CD4-positive, CD25-positive, alpha-beta regulatory T cell (primary cell): ENCODE results near the gene UBE2E1. TPM values are rescaled to one million over a fixed set of nuclear protein-coding genes. Genes with fewer than 3 reads are reported as not detected.
"Not testable (repeated sequence)": the region's sequence is repeated elsewhere in the genome, so short reads cannot be mapped to it uniquely, and the experiment has no call there.

Experiments
- ATAC-seq, 2 donors: fragments of 150-1000 bp; cut with Tn5 transposase; one replicate each; pipeline ENCODE4 v1.10.0; 2021; ENCODE audit warnings: low read depth in 2 of 2, moderate number of reproducible peaks in 2 of 2, moderate library complexity in 1 of 2
- DNase-seq, 3 donors: peaks; one replicate each; pipeline versions ENCODE4 v3.0.0 to v3.0.0-alpha.2; 2012 to 2022; ENCODE audit warnings: mixed read lengths in 1 of 3
- H3K27ac ChIP-seq: one replicate; pipeline ENCODE4 v1.7.0; 2013; ENCODE audit warnings: mild to moderate bottlenecking, low read length; ENCODE audit not compliant: insufficient read depth, poor library complexity, severe bottlenecking
- H3K27me3 ChIP-seq: one replicate; pipeline ENCODE4 v1.7.0; 2013; ENCODE audit warnings: low read length; ENCODE audit not compliant: control insufficient read depth, insufficient read depth
- H3K36me3 ChIP-seq: one replicate; pipeline ENCODE4 v1.7.0; 2013; ENCODE audit warnings: mild to moderate bottlenecking, low read length, moderate library complexity; ENCODE audit not compliant: control insufficient read depth, insufficient read depth
- H3K4me1 ChIP-seq: 2 replicates; pipeline ENCODE4 v1.7.0; 2013; ENCODE audit warnings: mild to moderate bottlenecking, low read length; ENCODE audit not compliant: insufficient read depth, control insufficient read depth, poor library complexity, severe bottlenecking
- H3K4me3 ChIP-seq: one replicate; pipeline ENCODE4 v1.7.0; 2013; ENCODE audit warnings: low read depth, mild to moderate bottlenecking, low read length, moderate library complexity
- H3K9me3 ChIP-seq, 2 experiments: 1 replicate in 1 of 2; 2 replicates in 1 of 2; pipeline ENCODE4 v1.7.0; 2013; ENCODE audit warnings: low read length in 2 of 2, mild to moderate bottlenecking in 1 of 2, moderate library complexity in 1 of 2; ENCODE audit not compliant: control insufficient read depth in 2 of 2
- H3K27ac Mint-ChIP-seq, 3 donors: one replicate each; pipeline ENCODE4 v1.8.0; 2020 to 2022; ENCODE audit warnings: mild to moderate bottlenecking in 3 of 3, mixed read lengths in 3 of 3, moderate library complexity in 2 of 3
- H3K27me3 Mint-ChIP-seq: one replicate; pipeline ENCODE4 v1.8.0; 2022; ENCODE audit warnings: mild to moderate bottlenecking, mixed read lengths
- H3K36me3 Mint-ChIP-seq: one replicate; pipeline ENCODE4 v1.8.0; 2020; ENCODE audit warnings: mixed read lengths
- H3K4me1 Mint-ChIP-seq, 4 donors: one replicate each; pipeline ENCODE4 v1.8.0; 2020 to 2022; ENCODE audit warnings: mixed read lengths in 4 of 4, mild to moderate bottlenecking in 1 of 4
- H3K4me3 Mint-ChIP-seq, 4 donors: one replicate each; pipeline ENCODE4 v1.8.0; 2020 to 2022; ENCODE audit warnings: mild to moderate bottlenecking in 4 of 4, mixed read lengths in 4 of 4, moderate library complexity in 3 of 4
- H3K9me3 Mint-ChIP-seq, 7 donors: one replicate each; pipeline ENCODE4 v1.8.0; 2020 to 2022; ENCODE audit warnings: mixed read lengths in 7 of 7, mild to moderate bottlenecking in 3 of 7, moderate library complexity in 2 of 7
- polyA plus RNA-seq, 4 donors: library from polyadenylated mRNA; unstranded; fragments of 300-500 nt; fragmentation: Illumina TruSeq; gene quantifications; one replicate each; pipeline ENCODE4 v1.2.3, GENCODE V29; 2021
- total RNA-seq: library from RNA; stranded (reverse); gene quantifications from one replicate; pipeline ENCODE4 v1.2.3, GENCODE V29; 2022

Gene UBE2E1
- total and polyA plus RNA-seq, 5 donors from 2014 or later = 6.2 to 65.3 (median 12.8) TPM

DNA sequence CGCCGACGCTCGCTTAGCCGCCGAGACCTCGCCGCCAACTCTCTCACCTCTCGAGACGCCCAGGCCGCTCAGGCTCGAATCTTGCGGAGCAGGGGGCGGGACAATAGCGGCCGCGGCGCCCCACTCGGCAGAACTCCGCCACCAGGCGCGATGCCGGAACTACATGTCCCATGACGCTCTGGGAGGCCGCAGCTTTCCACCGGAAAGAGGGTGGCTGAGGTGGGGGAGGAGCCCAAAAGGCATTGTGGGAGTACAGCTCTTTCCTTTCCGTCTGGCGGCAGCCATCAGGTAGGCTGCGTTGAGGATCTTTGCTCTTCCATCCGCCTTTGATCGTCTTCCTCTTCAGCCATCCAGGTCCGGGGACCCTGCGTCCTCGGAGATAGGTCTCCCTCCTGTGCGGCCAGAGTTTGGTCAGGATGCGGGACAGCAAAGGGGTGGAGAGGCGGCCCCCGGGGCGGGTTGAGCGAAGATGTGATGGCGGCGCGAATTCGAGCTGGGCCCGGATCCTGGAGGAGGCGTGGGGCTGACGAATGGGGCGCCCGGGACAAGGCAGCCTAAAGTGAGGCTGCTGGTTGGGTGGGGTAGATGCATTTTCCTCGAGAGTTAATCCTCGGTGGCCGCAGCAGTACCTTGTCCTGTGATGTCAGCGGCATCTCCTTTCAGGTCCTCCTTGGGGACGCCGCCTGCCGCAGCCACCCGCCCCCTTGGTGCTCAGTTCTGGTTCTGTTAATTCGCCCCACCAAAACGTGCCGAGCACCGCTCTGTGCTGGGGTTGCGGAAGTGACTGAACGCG, 111.3 kb downstream of the UBE2E1 start, which contains the start of the genes NKIRAS1 and RPL15:
TSS of gene NKIRAS1 (minus strand) at position 105 of the 793 bp plus-strand sequence. CDS start 6,086 bp downstream, outside the sequence.
TSS of gene RPL15 (plus strand) at position 247 of the 793 bp plus-strand sequence. CDS start 728 bp downstream, outside the sequence.
- Mint-ChIP-seq H3K27me3 (peaks cover 10% of the 10 kb centered on the region), H3K27ac (peak within 1 kb of the TSS; percentile 98), H3K9me3 (no peaks in the 10 kb centered on the region), H3K4me3 (peak within 1 kb of the TSS; percentile 99), H3K36me3 (peaks cover 43% of the 10 kb centered on the region), H3K4me1 (peaks cover 35 to 70% (median 51%) of the 10 kb centered on the region in 4 donors)
- H3K36me3 ChIP-seq = peaks cover 30% of the 10 kb centered on the region
- peaks cover 26% of the 10 kb centered on the region for H3K4me1 ChIP-seq
- no peaks in the 10 kb centered on the region for H3K27me3 ChIP-seq
- H3K27ac ChIP-seq = peak within 1 kb of the TSS; percentile 92
- ATAC-seq (peak; percentile 96), DNase-seq (peak; percentile 97 to 98 (median 97))
- H3K9me3 ChIP-seq = no peaks in the 10 kb centered on the region
- H3K4me3 ChIP-seq = peak within 1 kb of the TSS; percentile 93

DNA sequence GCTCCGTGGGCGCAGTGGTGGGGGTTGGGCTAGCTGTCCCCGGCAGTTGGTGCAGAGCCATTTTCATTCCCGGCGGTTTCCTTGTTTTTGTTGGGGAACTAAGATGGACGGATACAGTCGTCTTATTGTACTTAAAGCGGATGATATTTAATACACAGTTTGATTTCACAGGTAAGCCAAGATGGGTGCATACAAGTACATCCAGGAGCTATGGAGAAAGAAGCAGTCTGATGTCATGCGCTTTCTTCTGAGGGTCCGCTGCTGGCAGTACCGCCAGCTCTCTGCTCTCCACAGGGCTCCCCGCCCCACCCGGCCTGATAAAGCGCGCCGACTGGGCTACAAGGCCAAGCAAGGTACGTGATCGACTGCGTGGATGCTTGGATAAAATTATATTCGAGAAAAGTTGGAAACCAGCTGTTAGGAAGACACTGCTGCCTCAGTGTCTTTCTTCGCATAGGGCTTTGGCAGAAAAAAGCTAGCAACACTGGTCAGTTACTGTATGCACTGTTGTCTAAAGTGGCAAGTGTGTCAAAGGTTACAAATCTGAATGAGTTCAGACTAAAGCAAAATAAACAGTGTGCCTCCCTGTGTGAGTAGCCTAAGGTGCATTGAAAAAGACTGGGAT, 112.0 kb downstream of the UBE2E1 start:
- H3K27me3 ChIP-seq, DNase-seq, H3K9me3 ChIP-seq, H3K9me3 Mint-ChIP-seq, H3K27me3 Mint-ChIP-seq, ATAC-seq: not testable (repeated sequence)
- peak overlapping the region; percentile 92 for H3K27ac ChIP-seq
- H3K4me3 ChIP-seq = peak overlapping the region; percentile 93
- Mint-ChIP-seq H3K4me3 (peak overlapping the region; percentile 99), H3K36me3 (peaks cover 41% of the 10 kb centered on the region), H3K4me1 (peaks cover 32 to 66% (median 51%) of the 10 kb centered on the region in 4 donors), H3K27ac (peak overlapping the region; percentile 98)
- H3K4me1 ChIP-seq = peaks cover 26% of the 10 kb centered on the region
- H3K36me3 ChIP-seq = peaks cover 30% of the 10 kb centered on the region

DNA sequence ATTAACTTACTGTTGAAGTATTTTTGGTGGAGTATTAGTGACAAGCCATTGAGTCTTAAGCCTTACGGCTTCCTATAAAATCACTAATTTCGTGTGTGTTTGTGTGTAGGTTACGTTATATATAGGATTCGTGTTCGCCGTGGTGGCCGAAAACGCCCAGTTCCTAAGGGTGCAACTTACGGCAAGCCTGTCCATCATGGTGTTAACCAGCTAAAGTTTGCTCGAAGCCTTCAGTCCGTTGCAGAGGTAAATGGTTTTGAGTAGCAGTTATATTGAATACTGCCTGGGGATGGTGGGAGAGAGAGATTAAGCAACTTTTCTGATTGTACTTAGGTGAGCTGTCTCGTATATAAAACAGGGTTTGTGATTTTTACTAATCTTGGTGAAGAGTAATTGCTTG, 112.6 kb downstream of the UBE2E1 start:
- peaks cover 26% of the 10 kb centered on the region for H3K4me1 ChIP-seq
- H3K27me3 ChIP-seq, H3K9me3 Mint-ChIP-seq, H3K9me3 ChIP-seq, ATAC-seq, DNase-seq, H3K27me3 Mint-ChIP-seq: not testable (repeated sequence)
- H3K36me3 ChIP-seq = peaks cover 33% of the 10 kb centered on the region
- peaks cover 41% of the 10 kb centered on the region for H3K36me3 Mint-ChIP-seq
- H3K27ac ChIP-seq = peak overlapping the region; percentile 92
- H3K4me3 Mint-ChIP-seq = peak overlapping the region; percentile 99
- peaks cover 32 to 66% (median 51%) of the 10 kb centered on the region in 4 donors for H3K4me1 Mint-ChIP-seq
- H3K27ac Mint-ChIP-seq = peak overlapping the region; percentile 98
- H3K4me3 ChIP-seq = peak overlapping the region; percentile 93

GRCh38 chr3:23919628-23920027, 113.9 kb downstream of the UBE2E1 start:
- Mint-ChIP-seq H3K27me3 (peaks cover 10% of the 10 kb centered on the region), H3K9me3 (no peaks in the 10 kb centered on the region), H3K27ac (peak overlapping the region in 1 of 3 donors; percentile 68), H3K4me1 (peaks cover 25 to 59% (median 45%) of the 10 kb centered on the region in 4 donors), H3K36me3 (peaks cover 41% of the 10 kb centered on the region), H3K4me3 (peak overlapping the region in 2 of 4 donors; percentile 83 to 99)
- Histone ChIP-seq H3K27me3 (no peaks in the 10 kb centered on the region), H3K4me3 (no peak overlapping the region), H3K9me3 (no peaks in the 10 kb centered on the region), H3K27ac (peak overlapping the region; percentile 92), H3K4me1 (peaks cover 26% of the 10 kb centered on the region), H3K36me3 (peaks cover 33% of the 10 kb centered on the region)
- ATAC-seq = no peak
- DNase-seq = no peak

- ATAC-seq (no peak), DNase-seq (no peak)
- no peaks in the 10 kb centered on the region for H3K9me3 Mint-ChIP-seq
- H3K4me1 ChIP-seq = peaks cover 26% of the 10 kb centered on the region
- H3K36me3 ChIP-seq = peaks cover 33% of the 10 kb centered on the region
- H3K4me3 ChIP-seq = no peak overlapping the region
- H3K27me3 ChIP-seq = no peaks in the 10 kb centered on the region
- peaks cover 22 to 54% (median 43%) of the 10 kb centered on the region in 4 donors for H3K4me1 Mint-ChIP-seq
- no peaks in the 10 kb centered on the region for H3K9me3 ChIP-seq
- H3K36me3 Mint-ChIP-seq = peaks cover 41% of the 10 kb centered on the region
- peak overlapping the region; percentile 23 for H3K27ac ChIP-seq
- H3K27me3 Mint-ChIP-seq = peaks cover 10% of the 10 kb centered on the region
- peak overlapping the region in 2 of 4 donors; percentile 82 to 83 for H3K4me3 Mint-ChIP-seq
- peak overlapping the region; percentile 15 to 68 (median 16) for H3K27ac Mint-ChIP-seq
Measured at GRCh38 chr3:23920151-23920655, 114.4 kb downstream of the UBE2E1 start.

DNA sequence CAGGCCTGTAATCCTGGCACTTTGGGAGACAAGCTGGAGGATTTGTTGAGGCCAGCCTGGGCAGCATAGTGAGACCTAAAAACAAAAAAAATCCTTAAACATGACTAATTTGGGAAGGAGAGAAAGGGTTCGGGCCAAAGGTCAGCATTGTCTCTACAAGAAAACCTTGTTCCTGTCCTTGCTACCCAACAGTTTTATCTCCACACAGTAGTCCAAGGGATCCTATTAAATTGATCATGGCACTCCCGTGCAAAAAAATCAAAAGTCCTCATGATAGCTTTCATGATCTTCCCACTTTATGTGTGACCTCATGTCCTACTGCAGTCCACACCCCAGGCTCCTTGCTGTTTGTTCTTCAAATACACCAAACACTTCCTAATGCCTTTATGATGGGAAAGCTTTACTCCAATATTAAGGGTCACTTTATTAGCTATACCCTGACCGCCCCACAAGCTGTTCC, 115.3 kb downstream of the UBE2E1 start:
- peaks cover 6% of the 10 kb centered on the region for H3K27me3 Mint-ChIP-seq
- H3K27me3 ChIP-seq = no peaks in the 10 kb centered on the region
- ATAC-seq = no peak
- H3K9me3 Mint-ChIP-seq = no peaks in the 10 kb centered on the region
- H3K36me3 Mint-ChIP-seq = peaks cover 41% of the 10 kb centered on the region
- H3K4me1 Mint-ChIP-seq = peaks cover 15 to 45% (median 37%) of the 10 kb centered on the region in 4 donors
- peaks cover 33% of the 10 kb centered on the region for H3K36me3 ChIP-seq
- no peak overlapping the region for H3K4me3 ChIP-seq
- no peaks in the 10 kb centered on the region for H3K9me3 ChIP-seq
- peak overlapping the region in 3 of 4 donors; percentile 41 to 83 (median 82) for H3K4me3 Mint-ChIP-seq
- peaks cover 22% of the 10 kb centered on the region for H3K4me1 ChIP-seq
- peak overlapping the region; percentile 55 for H3K27ac ChIP-seq
- DNase-seq = no peak
- peak overlapping the region in 1 of 3 donors; percentile 49 for H3K27ac Mint-ChIP-seq

DNA sequence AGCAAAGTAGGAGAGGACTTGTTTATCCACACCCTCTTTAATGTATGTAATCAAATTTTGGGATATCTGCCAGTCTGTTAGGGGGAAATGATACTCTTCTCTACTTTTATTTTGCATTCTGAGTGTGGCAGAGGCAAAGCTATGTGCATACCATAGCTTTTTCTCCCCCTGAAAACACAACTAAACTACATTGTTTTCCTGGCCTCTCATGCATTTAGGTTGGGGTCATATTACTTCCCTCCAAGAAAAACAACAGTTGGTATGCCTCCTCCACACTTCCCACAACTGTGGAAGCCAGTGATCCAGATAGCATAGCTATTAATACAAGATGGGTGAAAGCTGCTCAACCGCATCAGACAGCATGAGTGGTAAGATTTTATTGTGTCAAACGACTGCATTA, 118.0 kb downstream of the UBE2E1 start:
- peaks cover 24% of the 10 kb centered on the region for H3K36me3 Mint-ChIP-seq
- H3K9me3 Mint-ChIP-seq = no peaks in the 10 kb centered on the region
- no peak for DNase-seq
- no peak overlapping the region for H3K27ac ChIP-seq
- ATAC-seq = no peak
- H3K9me3 ChIP-seq = no peaks in the 10 kb centered on the region
- H3K4me1 Mint-ChIP-seq = peaks cover 10 to 25% (median 21%) of the 10 kb centered on the region in 4 donors
- no peak overlapping the region for H3K4me3 ChIP-seq
- no peak overlapping the region for H3K27ac Mint-ChIP-seq
- no peak overlapping the region for H3K4me3 Mint-ChIP-seq
- H3K4me1 ChIP-seq = peaks cover 4% of the 10 kb centered on the region
- H3K36me3 ChIP-seq = peaks cover 26% of the 10 kb centered on the region
- no peaks in the 10 kb centered on the region for H3K27me3 Mint-ChIP-seq
- no peaks in the 10 kb centered on the region for H3K27me3 ChIP-seq
